ENCODE data around the gene C9orf153.

The C9orf153 gene

DNA sequence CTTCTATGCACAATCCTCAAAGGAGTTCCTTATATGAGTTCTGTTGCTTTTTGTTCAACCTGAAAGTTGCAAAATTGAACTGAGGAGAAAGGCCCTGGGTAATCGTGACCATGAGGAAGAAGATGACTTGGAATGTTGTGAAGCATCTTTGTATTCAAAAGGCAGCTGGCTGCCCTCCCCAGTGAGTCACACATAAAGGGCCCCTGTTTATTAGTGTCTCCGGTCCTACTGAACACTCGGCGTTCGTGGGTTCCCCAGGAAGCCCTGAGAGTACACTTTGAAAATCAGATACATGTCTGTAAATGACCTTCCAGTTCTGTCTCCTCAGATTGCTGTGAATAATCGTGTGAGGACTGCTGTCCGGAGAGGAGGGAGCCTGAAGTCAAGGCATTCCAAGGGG, 73.6 kb downstream of the C9orf153 start:
- no peak for DNase-seq

DNA sequence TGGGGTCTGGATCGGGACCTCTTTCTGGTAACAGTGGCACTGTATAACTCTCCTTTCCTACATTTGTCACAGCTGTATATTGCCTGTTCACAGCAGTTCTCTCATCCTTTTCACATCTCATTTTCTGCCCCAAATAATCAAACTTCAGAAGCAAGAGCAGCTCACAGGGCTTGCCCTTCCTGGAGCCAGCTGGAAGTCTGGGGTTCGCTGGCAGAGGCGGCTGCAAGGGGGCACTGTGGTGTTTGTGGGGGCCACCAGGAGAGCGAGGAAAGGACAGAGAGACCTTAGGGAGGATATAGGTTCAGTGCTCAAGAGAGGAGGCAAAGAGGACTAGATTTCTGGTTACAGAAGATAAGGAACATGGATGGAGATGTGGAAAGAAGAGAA, 75.3 kb downstream of the C9orf153 start:
- DNase-seq: no peak

DNA sequence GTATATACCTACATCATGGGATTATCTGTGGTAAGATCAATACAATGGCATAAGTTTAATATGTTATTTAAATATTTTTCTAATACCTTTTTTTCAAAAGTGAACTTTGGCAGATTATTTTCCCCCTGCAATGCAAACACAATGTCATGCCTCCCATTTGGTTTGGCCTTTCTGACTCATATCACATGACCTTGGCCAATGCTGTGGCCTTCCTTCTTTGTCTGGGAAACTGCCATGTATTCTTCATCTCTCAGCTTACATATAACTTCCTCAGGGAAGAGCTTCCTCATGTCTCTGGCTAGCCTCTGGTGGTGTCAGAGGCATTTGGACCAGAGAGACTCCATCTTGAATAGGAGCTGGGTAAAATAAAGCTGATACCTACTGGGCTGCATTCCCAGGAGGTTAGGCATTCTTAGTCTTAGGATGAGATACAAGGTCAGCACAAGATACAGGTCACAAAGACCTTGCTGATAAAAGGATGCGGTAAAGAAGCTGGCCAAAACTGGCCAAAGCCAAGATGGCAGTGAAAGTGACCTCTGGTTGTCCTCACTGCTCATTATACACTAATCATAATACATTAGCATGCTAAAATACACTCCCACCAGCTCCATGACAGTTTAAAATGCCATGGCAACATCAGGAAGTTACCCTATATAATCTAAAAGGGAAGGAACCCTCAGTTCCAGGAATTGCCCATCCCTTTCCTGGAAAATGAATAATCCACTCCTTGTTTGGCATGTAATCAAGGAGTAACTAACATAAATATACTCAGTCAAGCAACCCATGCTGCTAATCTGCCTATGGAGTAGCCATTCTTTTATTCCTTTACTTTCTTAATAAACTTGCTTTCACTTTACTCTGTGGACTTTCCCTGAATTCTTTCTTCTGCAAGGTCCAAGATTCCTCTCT, 76.0 kb downstream of the C9orf153 start:
- DNase-seq: no peak

DNA sequence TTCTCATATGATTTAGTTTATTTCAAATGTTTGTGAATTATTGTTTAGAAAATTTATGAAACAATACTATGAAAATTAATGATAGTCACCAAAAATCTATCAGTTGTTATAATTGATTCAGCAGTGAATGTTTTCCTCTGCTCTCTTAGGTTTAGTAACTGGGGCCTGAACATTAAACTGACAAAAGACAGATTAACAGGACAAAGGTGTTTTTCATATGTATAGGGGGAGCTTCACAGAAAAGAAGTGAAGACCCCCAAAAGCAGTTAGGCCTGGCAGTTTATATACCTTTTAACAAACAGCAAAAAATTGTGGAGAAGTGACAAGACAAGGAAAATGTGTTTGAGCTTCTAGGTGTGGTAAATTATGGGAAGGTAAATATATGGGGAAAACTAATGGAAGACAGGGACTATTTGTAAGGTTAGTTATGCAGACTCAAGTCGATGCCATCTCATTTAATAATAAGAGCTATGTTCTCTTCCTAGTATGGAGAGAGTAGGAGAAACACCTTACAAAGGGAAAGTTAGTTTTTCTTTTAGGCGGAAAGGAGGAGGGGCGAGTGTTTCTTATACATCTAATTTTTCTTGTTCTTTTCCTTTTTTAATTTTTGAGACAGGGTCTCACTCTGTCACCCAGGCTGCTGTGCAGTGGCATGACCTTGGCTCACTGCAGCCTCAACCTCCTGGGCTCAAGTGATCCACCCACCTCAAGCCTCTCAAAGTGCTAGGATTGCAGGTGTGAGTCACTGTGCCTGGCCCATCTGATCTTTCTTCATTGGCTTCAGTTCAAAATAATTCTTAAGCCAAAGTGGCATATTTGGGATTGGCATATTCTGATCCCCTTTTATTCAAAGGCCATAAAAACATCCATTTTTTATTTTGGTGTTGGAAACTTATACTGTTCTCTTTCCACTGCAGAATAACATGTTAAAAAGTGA, 77.8 kb downstream of the C9orf153 start:
- DNase-seq: no peak

DNA sequence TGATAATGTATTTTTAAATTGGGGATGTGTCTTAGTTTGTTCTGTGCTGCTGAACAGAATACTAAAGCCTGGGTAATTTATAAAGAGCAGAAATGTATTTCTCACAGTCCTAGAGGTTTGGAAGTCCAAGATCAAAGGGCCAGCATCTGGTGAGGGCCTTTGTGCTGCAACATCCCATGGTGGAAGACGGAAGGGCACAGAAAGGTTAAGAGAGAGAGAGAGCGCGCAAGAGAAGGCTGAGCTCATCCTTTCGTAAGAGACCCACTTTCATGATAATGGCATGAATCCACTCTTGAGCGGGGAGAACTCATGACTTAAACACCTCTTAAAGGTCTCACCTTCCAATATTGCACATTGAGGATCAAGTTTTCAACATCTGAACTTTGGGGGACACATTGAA, 81.0 kb downstream of the C9orf153 start:
- no peak for DNase-seq

DNA sequence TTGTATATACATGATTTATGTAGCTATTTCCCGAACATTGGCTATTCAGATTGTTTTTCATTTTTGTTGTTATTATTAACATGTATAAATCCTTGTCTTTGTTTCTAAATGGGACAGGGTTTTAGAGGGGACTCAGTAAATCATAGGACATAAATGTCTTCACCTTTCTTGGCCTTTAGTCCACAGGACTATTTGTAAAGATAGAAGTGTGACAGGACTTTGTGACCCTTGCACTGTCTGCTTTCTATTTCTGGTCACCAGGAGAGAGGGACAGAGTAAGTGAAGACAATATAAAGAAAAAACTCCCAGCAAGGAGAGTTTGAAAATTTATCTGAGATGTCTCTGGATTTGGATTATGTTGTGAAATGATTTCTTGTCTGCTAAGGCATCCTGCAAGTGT, 81.5 kb downstream of the C9orf153 start:
- no peak for DNase-seq

DNA sequence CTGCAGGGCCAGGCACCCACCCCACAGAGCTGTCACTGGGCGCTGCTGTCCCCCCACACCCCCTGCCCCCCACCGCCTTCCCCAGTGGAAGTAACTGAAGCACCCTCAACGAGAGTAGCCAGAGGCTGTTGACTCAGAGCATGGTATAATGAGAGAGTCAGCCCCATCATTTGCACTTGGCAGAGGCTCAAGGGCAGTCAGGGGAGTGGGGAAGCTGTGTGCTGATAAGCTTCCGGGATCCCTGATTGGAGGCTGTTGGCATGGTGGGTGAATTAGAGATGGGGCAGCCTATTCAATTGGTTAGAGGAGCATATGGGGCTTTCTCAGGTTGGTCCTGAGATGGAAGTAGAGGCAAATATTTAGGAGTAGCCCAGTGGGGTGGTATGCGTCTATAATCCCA, 83.0 kb downstream of the C9orf153 start:
- DNase-seq: no peak

DNA sequence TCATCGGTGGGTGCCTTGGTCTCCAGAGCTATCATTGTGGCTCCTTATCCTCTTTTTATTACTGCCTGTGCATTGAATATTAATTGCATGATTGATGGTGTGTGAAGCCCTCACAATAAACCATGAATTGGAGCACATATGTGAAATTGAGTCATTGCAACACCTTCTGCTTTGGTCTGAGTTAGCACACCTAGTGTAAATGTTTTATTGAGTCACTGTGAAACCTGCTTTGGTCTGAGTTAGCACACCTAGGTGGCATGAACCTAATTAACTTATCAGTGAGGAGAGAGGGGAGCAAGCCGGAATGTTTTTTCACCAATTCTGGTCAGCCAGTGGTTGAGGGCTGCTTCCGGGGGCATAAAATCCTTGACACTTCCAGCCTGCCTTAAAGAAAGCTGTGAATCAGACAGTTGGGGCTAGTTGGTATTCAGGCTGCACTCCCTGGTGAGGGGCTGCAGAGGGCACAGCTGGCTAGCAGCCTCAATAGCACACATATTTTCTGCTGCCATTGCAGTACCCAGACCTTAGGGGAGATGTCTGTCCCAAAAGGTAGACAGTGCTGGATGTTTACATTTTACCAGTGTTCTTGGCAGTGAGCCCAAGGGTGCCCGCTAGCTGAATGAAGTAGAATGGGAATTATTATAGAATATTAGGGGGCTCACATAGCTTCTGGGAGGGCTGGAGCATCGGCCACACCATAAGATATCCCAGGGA, 83.6 kb downstream of the C9orf153 start:
- no peak for DNase-seq

DNA sequence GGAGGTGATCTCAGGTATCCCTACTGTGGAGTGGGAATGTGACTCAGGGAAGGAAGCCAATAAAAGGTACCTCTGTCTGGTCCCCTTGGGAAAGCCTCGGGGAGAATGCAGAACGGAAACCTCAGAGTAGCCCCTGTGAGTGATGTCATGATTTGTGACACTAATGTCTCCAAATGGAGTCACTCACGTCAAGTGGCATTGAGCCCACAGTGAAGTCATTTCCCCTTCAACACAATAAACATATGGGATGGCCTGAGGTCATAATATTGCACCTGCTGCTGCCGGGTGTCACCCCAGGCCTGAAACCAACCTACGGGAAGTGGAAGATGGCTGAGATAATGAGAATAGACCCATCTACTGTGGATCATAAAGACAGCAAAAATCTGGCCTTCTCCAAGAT, 84.2 kb downstream of the C9orf153 start:
- DNase-seq: no peak

Measured in CD4-positive, alpha-beta T cell treated with Interleukin-12 subunit alpha and Interleukin-12 subunit beta, for 1 hour (primary cell).